HL-60 (cell line): ENCODE data around the gene SLC9A7.
A peak's percentile ranks its signal among the peaks of the same experiment; 100 is the strongest.

Experiments
- DNase-seq, 2 experiments: peaks; one replicate each; pipeline ENCODE4 v3.0.0-alpha.2; 2010 to 2020; ENCODE audit warnings: low read depth in 1 of 2, low spot score in 1 of 2
- H3K27ac ChIP-seq: fragments of 250-450 bp; sonication (Bioruptor Pico); replicated peaks from 2 replicates; pipeline ENCODE4 v1.5.1; 2020; ENCODE audit warnings: mild to moderate bottlenecking, moderate library complexity
- H3K27me3 ChIP-seq: fragments of 250-450 bp; sonication (Bioruptor Pico); 2 replicates; pipeline ENCODE4 v1.5.1; 2021; ENCODE audit warnings: mild to moderate bottlenecking, moderate library complexity; ENCODE audit not compliant: insufficient read depth, poor library complexity, severe bottlenecking
- H3K4me3 ChIP-seq: replicated peaks from 2 replicates; pipeline ENCODE4 v1.5.1; 2011; ENCODE audit warnings: mild to moderate bottlenecking, control low read depth, low read length; ENCODE audit not compliant: insufficient read depth
- CTCF ChIP-seq: IDR thresholded peaks from one replicate; pipeline ENCODE4 v1.5.1; 2011; ENCODE audit warnings: low read length, control low read depth, inconsistent platforms; ENCODE audit not compliant: insufficient read depth
- GABPA ChIP-seq: IDR thresholded peaks from 2 replicates; pipeline ENCODE4 v1.6.1; 2012; ENCODE audit warnings: low read depth
- POLR2AphosphoS5 ChIP-seq: IDR thresholded peaks from 2 replicates; pipeline ENCODE4 v1.6.1; 2012; ENCODE audit warnings: low read depth
- REST ChIP-seq: IDR thresholded peaks from 2 replicates; pipeline ENCODE4 v1.6.1; 2012; ENCODE audit warnings: low read depth; ENCODE audit not compliant: insufficient replicate concordance
- SPI1 ChIP-seq: IDR thresholded peaks from 2 replicates; pipeline ENCODE4 v1.6.1; 2012; ENCODE audit warnings: low read depth, mild to moderate bottlenecking, borderline replicate concordance

The SLC9A7 gene

GRCh38 chrX:46649421-46650260 is 109.3 kb downstream of the SLC9A7 start:
- peak; percentile 32 to 79 for DNase-seq
- peak overlapping the region; percentile 30 for H3K27ac ChIP-seq
- TF ChIP-seq SPI1 (peak; percentile 65; the same call in 1 of the 2 replicates), GABPA (no peak), POLR2AphosphoS5 (peak; percentile 46; the same call in 1 of the 2 replicates)
- no peak overlapping the region for H3K4me3 ChIP-seq
- no peaks in the 10 kb centered on the region for H3K27me3 ChIP-seq

- TF ChIP-seq CTCF: no peak
- no peak for TF ChIP-seq POLR2AphosphoS5
- TF ChIP-seq SPI1: no peak
- TF ChIP-seq REST: no peak
- TF ChIP-seq GABPA: no peak
- H3K4me3 ChIP-seq: no peak overlapping the region
- H3K27me3 ChIP-seq: no peaks in the 10 kb centered on the region
- no peak for DNase-seq
- H3K27ac ChIP-seq: no peak overlapping the region
These were observed 110.3 kb downstream of the SLC9A7 start for GRCh38 chrX:46648660-46649059.

- Histone ChIP-seq H3K27ac (no peak overlapping the region), H3K4me3 (no peak overlapping the region), H3K27me3 (no peaks in the 10 kb centered on the region)
- no peak for DNase-seq
- TF ChIP-seq REST: no peak
- no peak for TF ChIP-seq GABPA
- TF ChIP-seq CTCF: no peak
- no peak for TF ChIP-seq SPI1
- TF ChIP-seq POLR2AphosphoS5: no peak
These were observed 111.7 kb downstream of the SLC9A7 start for GRCh38 chrX:46647251-46647650.

- Histone ChIP-seq H3K27me3 (no peaks in the 10 kb centered on the region), H3K27ac (no peak overlapping the region), H3K4me3 (no peak overlapping the region)
- no peak for DNase-seq
- TF ChIP-seq SPI1: no peak
- TF ChIP-seq POLR2AphosphoS5: no peak
- TF ChIP-seq CTCF: no peak
- TF ChIP-seq REST: no peak
- TF ChIP-seq GABPA: no peak
These were observed 113.3 kb downstream of the SLC9A7 start for GRCh38 chrX:46645614-46646013.
